GM18868 (cell line): ENCODE data around the gene CACNB4.

ENCODE experiments used
- ATAC-seq: cut with Tn5 transposase; IDR thresholded peaks from one replicate; pipeline ENCODE4 v1.9.1; 2021; ENCODE audit warnings: mild to moderate bottlenecking, moderate library complexity; ENCODE audit not compliant: unreplicated experiment

CACNB4 gene

DNA sequence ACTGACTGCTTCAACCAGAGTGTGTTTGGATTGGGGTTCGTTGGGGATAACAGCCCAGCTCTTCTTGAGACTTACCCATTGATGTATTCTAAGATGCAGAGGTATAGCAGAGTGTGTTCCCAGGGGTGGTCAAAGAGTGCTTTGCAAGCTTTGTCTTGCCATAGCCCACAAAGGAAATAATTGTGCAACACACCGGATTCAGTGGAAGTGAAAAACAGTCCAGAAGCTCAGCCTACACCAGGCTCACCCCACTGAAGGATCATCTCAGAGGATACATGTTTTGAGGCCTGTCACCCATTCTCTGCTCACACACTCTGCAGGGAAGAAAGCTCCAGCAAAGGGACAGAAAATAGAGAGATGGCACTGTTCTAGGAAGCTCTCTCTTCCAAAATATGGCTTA is 9.6 kb downstream of the CACNB4 start:
- no peak for ATAC-seq

DNA sequence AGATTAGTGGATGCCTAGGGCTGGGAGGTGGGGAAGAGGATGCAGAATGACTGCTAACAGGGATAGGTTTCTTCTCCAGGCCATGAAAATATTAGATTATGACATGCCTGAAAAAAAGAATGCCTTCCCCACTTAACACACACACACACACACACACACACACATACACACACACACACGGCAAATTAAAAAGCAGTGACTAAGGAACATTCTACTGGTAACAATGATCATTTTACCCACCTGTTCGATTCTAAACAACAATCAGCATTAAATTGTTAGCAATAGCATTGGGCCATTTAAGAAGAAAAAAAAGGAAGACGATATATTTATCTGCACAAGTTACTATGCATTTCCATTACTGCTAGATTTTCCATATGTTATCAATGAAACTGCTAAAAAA is 10.8 kb downstream of the CACNB4 start:
- ATAC-seq: no peak

DNA sequence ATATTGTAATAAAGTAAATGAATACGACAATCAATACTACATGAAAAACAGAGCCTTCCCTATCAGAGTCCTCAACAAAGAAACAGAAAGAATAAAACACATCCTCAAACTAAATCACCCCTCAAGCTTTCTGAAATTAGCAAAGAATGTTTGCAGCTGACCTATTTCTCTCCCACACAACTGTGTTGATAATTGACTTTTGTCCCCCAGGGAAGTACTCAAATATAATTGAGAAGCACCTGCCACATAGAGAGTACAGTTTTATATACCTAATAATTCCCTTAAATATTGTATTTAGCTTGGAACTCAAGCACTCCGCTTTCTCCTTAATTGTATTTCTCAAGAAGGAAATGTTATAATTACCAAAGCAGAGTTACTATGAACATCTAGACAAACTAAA is 12.6 kb downstream of the CACNB4 start:
- ATAC-seq: no peak

DNA sequence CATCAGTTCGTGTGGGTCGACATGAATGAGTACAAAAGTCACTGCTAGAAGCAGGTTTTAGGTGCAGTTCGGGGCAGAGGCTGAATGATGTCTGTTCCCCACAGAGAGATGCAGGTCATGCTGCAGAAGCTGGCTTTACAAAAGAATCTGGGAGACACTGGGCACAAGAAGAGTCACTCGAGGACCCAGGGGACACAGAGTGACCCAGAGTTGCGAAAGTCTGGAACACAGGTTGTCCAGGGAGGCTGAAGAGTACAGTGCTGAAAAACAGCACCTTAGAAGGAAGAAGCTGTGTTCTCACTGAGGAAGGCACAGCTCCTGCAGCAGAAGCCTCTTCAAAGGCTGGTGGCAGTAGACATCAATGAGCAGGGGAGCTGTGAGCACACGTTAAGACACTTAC is 14.8 kb downstream of the CACNB4 start:
- no peak for ATAC-seq

DNA sequence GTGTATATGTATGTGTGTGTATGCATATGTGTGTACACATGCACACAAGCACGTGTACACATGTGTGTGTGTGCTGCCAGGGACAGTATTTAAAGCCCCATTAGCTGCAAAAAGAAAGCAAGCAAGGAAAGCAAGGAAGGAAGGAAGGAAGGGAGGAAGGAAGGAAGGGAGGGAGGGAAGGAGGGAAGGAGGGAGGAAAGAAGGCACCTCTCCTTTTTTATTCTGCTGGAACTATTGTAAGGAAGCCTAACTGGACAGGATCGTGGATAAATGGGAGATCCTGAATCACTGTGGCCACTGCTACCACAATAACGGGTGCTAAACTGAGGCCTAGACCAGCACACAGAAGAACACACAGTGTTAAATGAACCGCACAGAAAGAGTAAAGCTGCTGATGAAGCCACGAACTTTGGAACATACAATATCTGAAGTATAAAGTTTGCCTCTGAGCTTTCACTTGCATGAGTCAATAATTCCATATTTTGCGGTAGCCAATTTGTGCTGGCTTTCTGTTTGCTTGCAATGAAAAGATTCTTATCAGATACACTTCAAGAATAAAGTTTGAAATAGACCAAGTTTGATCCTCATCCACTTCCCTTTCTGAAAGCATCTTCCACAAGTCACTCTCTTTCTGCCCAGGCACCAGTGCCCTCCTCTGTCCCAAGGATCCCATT is 15.5 kb downstream of the CACNB4 start:
- ATAC-seq: no peak

DNA sequence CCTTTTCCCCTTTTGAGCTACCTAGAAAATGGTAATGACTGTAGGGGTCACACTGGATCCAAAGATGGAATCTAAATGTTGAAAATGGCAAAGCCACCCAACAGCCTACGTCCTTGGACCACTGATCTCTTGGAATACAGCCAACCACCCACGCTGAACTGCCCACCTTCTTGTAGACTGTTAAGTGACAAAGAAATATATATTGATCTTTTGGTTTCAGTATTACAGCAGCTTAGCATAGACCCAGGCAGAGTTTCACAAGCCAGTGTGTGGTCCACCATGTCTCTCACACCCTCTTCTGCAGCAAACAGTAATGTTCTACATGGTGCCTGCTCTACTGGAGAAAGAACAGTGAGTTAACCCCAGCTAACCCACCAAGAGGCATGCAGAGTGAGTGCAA is 20.2 kb downstream of the CACNB4 start:
- ATAC-seq: peak; percentile 86

DNA sequence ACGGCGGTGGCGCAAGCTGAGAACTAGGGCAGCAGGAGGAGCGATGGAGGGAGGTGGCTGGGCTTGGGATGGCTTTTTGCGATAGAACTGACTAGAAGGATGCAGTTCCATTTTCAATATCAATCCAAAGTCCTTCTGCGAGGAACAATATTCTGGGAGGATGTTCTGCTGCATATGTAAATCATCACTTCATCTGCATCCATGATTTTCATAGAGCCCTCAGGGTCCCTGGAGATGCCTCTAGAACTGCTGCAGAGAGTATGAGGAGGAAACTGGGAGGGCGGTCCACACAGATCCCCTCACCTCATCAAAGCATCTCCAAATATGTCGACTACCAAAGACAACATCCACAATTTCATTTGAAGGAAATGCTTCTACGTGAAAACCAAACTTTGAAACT is 20.8 kb downstream of the CACNB4 start:
- no peak for ATAC-seq

DNA sequence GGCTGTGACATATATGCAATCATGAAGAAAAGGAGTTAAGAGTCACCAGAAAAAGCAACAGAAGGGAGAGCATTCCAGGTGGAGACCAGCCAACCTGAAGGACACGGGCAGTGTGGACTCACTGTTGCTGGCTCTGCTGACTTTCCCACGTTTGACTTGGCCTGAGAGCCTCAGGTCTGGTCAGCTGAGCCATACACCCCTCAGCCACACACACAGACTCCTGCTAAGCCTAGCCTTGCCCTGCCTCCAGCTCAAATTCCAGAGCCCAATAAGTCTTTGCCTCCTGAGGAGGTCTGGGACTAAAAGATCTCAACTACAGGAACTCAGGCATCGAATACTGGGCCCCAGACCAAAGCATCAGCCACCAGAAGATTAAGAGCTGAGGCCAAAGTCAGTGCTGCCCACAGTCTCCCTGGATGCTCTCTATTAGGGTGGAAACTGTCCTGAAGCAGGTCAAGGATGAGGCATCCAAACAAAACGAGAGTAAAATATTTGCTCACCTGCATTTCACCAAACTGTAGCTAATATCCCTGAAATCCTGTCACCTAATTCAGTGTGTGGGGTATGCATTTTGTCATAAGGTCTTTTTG is 23.3 kb downstream of the CACNB4 start:
- no peak for ATAC-seq

DNA sequence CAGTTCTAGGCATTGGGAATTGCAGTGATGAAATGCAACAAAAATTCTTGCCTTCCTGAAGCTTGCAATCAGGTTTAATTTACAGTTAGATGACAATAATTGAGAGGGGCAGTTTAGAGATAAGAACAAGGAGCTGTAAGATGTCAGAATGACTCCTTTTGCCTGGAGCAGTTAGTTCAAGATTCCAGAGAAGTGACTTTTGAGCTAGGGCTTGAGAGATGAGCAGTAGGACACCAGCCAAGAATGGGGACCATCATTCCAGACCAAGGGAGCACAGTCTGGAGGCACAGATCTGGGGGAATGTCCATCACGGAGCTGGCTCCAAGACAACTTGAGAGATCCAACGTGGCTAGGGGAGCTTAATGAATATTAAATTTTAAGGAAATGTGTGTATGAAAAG is 26.8 kb downstream of the CACNB4 start:
- no peak for ATAC-seq

DNA sequence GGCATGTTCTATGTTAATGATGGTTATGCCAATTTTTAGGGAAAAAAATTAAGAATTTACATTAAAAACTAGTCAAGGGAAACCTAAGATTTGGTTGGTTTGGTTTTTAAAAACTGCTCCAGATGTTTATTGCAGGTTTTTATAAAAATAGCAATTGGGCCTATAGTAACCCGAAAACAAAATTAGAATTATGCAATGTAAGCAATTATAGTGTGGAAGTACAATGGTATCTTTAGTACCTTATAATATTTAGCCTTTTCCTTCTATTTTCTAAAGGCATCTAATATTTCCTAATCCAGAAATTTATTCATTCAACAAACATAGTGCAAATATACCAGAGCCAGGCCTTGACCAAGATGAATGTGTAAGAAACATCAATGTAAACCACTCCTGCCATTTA is 27.3 kb downstream of the CACNB4 start:
- no peak for ATAC-seq

DNA sequence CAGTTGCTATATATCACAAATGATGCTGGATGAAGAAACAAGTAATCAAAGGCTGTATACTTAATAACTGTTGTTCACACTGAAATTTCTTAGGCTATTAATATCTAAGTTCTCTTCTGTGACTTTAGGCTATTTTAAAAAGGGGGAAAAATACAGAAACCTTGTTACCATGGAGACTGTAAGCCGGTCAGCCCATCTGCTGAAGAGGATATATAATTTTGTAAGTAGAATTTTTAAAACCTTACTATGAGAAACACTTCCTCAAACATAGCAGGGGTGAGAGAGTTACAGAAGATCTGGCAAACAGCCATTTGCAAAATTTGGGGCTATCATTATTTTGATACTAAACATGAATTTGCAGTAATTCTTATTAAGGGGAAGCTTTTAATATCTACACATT is 27.8 kb downstream of the CACNB4 start:
- ATAC-seq: peak; percentile 84

DNA sequence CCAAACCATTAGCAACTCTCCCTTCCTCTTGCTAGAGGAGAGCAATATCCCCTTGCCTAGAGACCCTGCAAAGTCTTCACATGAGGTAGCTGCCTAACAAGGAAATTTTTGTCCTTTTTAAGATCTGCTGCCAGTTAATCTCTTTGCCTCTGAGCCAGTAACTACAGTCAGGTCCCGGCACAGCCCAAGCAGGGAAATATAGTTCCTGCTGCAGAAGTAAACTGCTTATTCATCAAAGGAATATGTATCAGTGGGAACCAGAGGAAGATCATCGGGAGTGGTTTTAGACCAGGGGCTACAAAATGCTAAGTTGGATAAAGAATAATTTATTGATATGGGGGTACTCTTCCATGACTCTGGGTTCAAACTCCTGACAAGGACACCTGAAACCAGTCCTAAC is 30.6 kb downstream of the CACNB4 start:
- no peak for ATAC-seq

DNA sequence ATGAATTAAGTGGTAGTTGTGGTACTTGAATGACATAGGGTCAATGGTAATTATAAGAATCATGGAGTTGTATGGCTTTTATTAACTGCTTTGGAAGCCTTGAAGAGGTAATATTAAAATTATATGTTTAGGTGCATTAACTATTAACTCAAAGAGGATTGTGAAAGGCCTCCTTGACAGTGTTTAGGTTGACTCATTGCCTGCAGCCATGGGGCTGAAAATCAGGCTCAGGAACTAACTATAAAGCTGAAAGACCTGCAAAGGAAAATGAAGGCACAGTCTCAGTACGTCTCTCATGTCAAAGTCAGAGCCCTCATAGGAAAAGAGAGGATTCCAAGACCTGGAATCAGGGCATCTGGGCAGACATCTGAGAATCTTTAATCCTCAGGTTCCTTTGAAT is 31.0 kb downstream of the CACNB4 start:
- ATAC-seq: no peak

DNA sequence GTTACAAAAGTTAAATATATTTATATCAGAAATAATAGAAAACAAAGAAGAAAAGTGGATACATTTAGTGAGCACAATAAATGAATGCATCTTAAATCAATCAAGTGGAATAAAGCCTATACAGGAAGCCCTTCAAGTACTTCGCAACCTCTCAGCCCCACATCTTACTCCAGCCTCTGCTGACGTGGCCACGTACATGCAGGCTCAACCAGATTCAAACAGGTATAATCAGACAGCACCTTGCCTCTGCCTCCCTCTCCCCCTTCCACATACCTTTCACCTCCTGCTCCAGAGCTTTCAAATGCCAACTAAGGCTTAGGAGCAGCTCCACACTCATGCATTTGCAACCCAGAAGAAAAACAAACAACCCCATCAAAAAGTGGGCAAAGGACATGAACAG is 32.9 kb downstream of the CACNB4 start:
- no peak for ATAC-seq

DNA sequence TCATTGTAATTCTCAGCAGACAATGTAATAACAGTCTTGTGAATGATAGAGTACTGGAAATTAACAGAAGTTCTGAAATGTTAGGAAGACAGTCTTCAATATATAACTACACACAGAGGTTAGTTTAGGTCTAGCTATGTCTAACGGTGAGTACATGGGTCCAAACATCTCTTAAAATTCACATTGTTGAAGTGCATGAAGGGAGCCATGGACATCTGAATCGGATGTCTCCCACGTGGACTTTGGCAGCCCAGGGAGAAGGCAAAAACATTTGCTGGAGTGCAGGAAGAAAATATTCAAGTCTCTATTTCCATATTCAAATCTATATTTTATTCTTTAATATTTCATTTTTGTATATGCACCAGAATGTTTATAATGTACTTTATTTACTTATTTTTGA is 34.8 kb downstream of the CACNB4 start:
- ATAC-seq: no peak

DNA sequence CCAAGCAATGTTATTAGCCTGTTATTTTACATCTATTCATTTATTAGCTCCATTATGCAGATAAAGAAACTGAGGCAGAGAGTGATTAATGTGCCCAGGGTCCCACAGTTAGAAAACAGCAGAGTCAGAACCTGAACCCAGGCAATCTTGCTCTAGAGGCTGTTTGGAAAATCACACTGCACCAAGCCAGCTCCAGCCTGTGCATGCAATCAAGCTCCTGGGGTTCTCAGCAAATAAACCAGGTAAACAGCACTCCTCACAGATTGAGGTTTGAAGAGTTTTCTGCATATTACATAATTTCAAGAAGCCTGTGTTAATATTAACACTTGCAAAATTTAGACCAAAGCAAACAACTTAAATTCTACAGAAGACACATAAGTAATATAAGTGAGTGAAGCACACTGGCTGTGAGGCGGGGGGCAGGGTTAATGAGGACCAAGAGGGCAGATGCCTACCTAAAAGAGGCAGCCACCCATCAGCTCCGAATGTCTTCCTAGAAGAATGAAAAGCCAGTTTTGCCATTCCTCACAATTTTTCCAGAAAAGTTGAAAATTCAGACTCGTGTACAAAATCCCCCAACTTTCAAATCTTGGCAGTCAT is 35.4 kb downstream of the CACNB4 start:
- ATAC-seq: no peak

DNA sequence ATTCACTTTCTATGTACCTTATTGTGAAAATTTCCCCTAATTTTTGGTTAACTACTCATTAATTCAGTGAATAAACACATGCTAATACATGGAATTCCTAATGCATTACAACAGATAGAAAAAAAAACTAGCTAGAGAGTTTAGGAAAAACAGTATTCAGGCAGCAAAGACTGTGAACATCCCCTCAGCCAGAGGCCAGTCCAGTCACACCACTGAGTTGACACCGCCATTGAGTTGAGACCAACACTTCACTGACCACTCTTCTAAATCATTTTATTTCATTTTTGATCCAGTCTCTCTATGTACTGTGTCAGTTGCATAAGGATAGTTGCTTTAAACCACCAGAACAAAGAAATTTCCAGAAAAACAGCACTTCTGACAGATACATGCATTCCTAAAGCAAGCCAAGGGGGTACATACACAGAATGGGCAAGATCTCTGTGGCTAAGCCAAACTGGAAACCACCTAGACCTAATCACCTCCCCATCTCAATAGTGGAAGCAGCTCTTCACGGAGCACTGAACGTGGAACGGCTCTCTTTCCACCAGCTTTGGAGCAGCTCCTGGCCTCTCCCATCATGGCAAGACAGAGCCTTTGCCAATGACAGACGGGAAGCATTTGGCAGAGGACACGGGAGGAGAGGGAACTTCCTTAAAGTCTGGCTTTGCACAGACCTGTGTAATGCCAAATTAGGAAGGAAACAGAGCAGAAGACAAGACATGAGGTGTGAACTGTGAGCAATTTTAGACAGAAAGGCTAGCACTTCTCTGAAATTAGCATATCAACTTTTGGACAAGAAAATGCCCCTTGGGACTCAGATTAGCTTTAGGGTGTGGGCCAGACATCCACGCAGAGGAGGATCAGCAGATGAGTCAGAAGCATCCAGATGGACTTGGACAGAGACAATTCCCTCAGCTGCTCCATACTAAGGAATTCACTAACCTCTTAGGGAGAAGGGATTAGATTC is 36.4 kb downstream of the CACNB4 start:
- peak; percentile 87 for ATAC-seq

DNA sequence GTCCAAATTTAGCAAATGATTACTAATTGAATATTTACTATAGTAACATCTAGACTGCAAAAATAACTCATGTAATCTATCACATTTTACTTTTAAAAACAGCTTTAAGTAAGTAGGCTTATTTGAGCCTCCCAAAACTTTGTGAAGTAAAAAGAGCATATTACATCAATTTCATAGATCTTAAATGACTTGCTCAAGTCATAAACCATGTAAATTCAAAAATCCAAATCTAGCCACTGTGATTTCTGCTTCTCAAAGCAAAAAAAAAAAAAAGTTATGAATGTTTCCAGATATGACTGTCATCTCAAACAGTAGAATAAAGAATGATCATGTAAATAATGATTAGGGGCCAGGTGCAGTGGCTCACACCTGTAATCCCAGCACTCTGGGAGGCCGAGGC is 37.5 kb downstream of the CACNB4 start:
- ATAC-seq: no peak

DNA sequence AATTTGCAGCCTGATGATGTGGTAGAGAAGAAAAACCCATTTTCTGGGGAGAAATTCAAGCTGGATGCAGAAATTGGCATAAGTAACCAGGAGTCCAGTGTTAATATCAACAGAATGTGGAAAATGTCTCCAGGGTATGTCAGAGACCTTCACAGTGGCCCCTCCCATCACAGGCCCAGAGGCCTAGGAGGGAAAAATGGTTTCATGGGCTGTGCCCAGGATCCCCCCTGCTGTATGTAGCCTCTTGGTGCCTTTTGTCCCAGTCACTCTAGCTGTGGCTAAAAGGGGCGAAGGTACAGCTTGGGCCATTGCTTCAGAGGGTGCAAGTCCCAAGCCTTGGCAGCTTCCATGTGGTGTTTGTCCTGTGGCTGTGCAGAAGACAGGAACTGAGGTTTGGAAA is 40.2 kb downstream of the CACNB4 start:
- ATAC-seq: no peak

DNA sequence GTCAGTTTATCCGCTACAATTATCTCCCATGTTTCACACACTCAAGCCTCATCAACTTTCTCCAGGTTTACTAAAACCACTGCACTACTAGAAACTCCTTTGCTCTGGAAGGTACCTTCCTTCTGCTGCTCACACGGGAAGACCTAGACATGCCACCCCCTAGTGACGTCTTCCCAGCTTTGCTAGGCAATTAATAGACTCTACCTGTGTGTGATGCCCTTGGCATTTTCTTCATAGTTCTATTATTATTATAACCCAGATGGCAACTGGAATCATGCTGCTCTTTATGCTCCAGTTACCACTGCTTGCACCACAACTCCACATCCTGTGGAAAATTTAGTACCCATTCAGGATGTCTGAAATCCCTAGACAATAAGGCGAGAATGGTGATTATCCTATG is 42.4 kb downstream of the CACNB4 start:
- ATAC-seq: no peak

DNA sequence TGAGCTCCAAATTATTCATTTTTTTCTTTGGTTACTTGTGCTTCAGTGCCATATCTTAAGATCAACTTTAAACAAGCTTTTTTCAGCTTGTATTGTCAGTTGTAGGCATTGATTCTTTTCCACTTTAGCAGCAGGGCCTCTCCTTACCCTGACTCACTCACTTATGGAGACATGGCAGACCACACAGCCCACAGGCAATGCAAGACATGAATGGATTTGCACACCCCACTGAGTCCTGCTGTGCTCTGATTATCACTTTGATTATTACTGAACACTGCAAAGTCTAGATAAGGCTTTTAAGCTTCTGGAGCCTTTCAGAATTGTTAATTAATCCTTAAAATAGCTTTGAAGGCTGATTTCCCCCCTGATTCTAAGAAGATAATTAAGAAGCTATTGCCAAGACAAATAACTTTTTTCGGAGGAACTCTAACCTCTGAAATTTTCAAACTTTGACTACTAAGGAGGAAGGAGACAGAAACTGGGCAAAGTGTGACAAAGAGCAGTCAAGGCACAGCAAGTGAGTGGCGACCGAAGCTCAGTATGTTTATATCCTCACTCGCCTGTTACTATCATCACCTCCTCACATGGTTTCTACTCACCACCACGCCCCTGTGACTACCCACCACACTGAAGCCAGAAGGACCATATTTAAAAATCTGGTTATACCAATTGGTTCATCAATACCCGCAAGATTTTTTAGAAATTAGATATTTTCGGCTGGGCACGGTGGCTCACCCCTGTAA is 43.3 kb downstream of the CACNB4 start:
- ATAC-seq: peak; percentile 74
